22Rv1 (cell line): ENCODE data around the gene AZIN2.
A peak's percentile ranks its signal among the peaks of the same experiment; 100 is the strongest.

Source experiments
- H3K27ac ChIP-seq: fragments of 450-650 bp; 2 replicates; pipeline ENCODE4 v1.5.1; 2017
- ZFX ChIP-seq: fragments of 450-650 bp; IDR thresholded peaks from 2 replicates; pipeline ENCODE4 v1.6.1; 2017; ENCODE audit warnings: antibody characterized with exemption, borderline replicate concordance
- TF ChIP-seq, protein P1 (sequence below): fragments of 450-650 bp; IDR thresholded peaks from 2 replicates; pipeline ENCODE4 v1.5.1; 2017; ENCODE audit warnings: mild to moderate bottlenecking

The AZIN2 gene

GRCh38 chr1:33078030-33078591 is 2.8 kb upstream of the AZIN2 start:
- TF ChIP-seq, protein P1, sequence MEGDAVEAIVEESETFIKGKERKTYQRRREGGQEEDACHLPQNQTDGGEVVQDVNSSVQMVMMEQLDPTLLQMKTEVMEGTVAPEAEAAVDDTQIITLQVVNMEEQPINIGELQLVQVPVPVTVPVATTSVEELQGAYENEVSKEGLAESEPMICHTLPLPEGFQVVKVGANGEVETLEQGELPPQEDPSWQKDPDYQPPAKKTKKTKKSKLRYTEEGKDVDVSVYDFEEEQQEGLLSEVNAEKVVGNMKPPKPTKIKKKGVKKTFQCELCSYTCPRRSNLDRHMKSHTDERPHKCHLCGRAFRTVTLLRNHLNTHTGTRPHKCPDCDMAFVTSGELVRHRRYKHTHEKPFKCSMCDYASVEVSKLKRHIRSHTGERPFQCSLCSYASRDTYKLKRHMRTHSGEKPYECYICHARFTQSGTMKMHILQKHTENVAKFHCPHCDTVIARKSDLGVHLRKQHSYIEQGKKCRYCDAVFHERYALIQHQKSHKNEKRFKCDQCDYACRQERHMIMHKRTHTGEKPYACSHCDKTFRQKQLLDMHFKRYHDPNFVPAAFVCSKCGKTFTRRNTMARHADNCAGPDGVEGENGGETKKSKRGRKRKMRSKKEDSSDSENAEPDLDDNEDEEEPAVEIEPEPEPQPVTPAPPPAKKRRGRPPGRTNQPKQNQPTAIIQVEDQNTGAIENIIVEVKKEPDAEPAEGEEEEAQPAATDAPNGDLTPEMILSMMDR, result no peak
- no peak for TF ChIP-seq ZFX
- no peak overlapping the region for H3K27ac ChIP-seq

DNA sequence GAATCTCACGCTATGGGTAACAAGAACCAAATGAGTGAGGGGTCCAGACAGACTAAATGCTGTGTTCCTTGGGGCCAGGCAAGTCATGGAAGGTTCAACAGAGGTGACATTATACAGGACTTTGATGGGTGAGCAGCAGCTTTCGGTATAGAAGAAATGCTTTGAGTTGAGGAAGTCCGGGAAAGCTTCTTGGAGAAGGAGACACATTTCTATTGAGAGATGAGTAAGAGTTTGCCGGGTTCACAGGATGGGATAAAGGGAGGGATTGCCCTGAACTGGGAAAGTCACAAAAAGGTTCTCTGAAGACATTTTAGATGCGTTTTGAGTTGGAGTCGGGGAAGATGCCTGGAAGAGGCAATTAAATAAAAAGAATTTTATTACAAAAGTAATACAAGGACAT is 580 bp upstream of the AZIN2 start:
- H3K27ac ChIP-seq, result no peak overlapping the region
- TF ChIP-seq, protein P1, result no peak
- no peak for TF ChIP-seq ZFX

DNA sequence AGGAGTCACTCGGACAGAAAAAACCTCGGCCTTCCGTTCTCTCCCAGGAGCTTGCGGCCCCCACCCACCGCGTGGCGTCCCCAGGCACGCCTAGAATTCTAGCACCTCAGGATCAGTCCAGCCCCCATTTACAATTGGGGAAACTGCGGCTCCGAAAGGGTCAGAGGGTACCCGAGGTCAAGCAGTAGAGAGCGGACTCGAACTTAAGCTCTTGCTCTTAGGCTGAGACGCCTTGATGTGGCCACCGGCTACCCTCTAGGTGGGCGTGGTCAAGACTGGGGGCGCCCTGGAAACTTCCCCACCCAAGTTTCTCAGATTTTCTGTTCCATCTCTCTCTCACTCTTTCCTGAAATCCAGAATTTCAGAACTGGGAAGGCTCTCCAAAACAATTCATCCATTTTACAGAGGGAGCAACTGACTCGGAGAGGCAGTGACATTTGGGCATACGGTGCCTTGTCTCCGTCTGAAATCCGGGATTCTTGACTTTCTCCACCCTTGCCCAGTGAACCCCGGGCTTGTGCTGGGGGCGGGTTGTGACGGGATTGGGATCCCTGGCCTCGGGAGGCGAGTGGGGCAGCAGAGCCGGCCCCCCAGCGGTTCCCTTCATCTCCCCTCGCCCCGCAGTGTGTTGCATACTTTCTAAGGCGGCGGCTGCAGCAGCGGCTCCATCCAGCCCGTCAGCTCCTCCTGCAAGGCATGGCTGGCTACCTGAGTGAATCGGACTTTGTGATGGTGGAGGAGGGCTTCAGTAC is 777 bp downstream of the AZIN2 start:
- TF ChIP-seq, protein P1, result no peak
- no peak for TF ChIP-seq ZFX
- no peak overlapping the region for H3K27ac ChIP-seq

- H3K27ac ChIP-seq, result no peak overlapping the region
- TF ChIP-seq ZFX, result no peak
- TF ChIP-seq, protein P1, result no peak
These were observed 1.7 kb downstream of the AZIN2 start for GRCh38 chr1:33082575-33083108.

DNA sequence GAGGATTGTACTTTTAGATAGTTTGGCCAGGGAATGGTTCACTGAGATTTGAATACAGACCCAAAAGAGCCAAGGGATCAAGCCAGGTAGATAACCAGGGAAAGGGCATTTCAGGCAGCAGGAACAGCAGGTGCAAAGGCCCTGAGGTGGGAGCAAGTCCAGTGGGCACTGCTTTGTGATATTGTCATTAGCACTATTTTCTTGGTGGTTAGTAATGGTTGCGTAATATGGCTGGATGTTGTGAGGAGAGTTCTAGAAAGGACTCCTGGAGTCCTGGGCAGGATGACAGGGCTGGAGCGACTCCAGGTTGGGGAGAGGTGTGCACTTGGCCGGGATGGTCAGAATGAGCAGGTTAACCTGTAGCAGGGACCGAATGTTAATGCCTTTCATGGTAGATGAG is 4.4 kb downstream of the AZIN2 start:
- no peak overlapping the region for H3K27ac ChIP-seq
- no peak for TF ChIP-seq ZFX
- TF ChIP-seq, protein P1, result no peak

- TF ChIP-seq ZFX, result no peak
- TF ChIP-seq, protein P1, result peak; percentile 79
- H3K27ac ChIP-seq, result no peak overlapping the region
These were observed 5.5 kb downstream of the AZIN2 start for GRCh38 chr1:33086384-33086850.

DNA sequence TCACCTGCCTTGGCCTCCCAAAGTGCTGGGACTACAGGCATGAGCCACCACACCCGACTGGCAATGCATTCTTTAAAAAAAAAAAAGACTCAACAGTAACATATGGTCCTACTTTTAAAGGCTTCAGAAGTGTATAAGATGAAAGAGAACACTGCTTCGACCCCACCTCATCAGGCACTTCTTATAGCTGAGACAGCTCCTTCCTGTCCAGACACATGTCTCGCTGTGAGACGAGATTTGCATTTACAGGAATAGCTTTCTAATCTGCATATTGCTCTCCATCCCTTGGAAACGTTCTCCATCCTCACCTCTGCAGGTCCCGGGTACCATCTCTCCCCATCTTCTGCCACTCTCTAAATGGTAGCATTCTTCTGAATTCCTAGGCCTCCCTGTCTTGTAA is 6.7 kb downstream of the AZIN2 start:
- TF ChIP-seq, protein P1, result no peak
- no peak for TF ChIP-seq ZFX
- no peak overlapping the region for H3K27ac ChIP-seq
